Lower leg skin (tissue), 3 donors: ENCODE measurements around the gene RBCK1.

ENCODE experiments used
- POLR2A ChIP-seq, 2 donors: fragments of 450-650 bp; IDR thresholded peaks; one replicate each; pipeline ENCODE4 v1.6.1; 2016 to 2017; ENCODE audit warnings: antibody characterized with exemption in 2 of 2, mild to moderate bottlenecking in 1 of 2, moderate library complexity in 1 of 2
- TF ChIP-seq, protein P1 (sequence below), 3 donors: fragments of 450-650 bp; IDR thresholded peaks; one replicate each; pipeline ENCODE4 v1.5.1; 2016; ENCODE audit warnings: antibody characterized with exemption in 3 of 3, mild to moderate bottlenecking in 3 of 3, moderate library complexity in 2 of 3

DNA sequence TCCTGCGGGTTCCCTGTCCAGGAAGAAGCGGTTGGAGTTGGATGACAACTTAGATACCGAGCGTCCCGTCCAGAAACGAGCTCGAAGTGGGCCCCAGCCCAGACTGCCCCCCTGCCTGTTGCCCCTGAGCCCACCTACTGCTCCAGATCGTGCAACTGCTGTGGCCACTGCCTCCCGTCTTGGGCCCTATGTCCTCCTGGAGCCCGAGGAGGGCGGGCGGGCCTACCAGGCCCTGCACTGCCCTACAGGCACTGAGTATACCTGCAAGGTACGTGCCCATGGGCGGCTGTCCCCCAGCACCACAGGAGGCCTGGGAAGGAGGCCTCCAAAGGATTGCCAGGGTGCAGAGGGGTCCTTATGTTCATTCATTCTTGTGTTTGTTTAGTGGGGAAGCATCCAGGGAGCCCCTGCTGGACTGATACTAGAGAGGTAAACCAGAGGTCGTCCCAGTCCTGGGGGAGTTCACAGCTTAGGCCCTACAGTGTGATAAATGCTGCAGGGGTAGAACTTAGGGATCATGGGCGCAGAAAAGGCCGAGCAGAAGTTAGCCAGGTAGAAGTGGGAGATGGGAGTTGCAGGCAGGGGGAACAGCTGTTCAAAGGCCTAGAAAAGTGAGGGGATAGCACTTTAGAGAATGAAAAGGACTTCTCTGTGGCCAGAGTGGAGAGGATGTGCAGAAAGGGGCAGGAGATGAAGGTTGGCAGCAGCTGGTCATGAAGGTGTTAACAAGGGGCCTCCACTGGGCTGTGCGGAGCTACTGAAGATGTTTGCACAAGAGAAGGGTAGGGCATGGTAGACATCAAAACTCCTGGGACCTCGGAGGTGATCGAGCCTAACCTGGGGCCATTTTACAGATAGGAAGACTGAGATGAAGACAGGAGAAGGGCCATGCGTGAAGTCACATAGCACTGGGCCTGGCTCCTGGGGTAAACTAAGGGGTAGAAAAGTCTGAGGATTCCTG lies 19.8 kb upstream of the RBCK1 start:
- TF ChIP-seq, protein P1, sequence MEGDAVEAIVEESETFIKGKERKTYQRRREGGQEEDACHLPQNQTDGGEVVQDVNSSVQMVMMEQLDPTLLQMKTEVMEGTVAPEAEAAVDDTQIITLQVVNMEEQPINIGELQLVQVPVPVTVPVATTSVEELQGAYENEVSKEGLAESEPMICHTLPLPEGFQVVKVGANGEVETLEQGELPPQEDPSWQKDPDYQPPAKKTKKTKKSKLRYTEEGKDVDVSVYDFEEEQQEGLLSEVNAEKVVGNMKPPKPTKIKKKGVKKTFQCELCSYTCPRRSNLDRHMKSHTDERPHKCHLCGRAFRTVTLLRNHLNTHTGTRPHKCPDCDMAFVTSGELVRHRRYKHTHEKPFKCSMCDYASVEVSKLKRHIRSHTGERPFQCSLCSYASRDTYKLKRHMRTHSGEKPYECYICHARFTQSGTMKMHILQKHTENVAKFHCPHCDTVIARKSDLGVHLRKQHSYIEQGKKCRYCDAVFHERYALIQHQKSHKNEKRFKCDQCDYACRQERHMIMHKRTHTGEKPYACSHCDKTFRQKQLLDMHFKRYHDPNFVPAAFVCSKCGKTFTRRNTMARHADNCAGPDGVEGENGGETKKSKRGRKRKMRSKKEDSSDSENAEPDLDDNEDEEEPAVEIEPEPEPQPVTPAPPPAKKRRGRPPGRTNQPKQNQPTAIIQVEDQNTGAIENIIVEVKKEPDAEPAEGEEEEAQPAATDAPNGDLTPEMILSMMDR (IDR thresholded peaks at IDR 0.05): no peak
- no peak for TF ChIP-seq POLR2A (IDR thresholded peaks at IDR 0.05)
